ENCODE data around the gene EXOSC7.

EXOSC7 gene

GRCh38 chr3:45011756-45012508 lies 35.9 kb downstream of the EXOSC7 start:
- DNase-seq (ENCODE audit: low read depth, low spot score) = no peak
- H3K4me3 ChIP-seq (ENCODE audit: low read length) = no peak overlapping the region

GRCh38 chr3:45012577-45012976 lies 36.5 kb downstream of the EXOSC7 start:
- H3K4me3 ChIP-seq (ENCODE audit: low read length) = no peak overlapping the region
- DNase-seq (ENCODE audit: low read depth, low spot score) = no peak

- no peak overlapping the region for H3K4me3 ChIP-seq (ENCODE audit: low read length)
- no peak for DNase-seq (ENCODE audit: low read depth, low spot score)
These were observed 40.9 kb downstream of the EXOSC7 start for GRCh38 chr3:45016916-45017315.

- no peak overlapping the region for H3K4me3 ChIP-seq (ENCODE audit: low read length)
- DNase-seq (ENCODE audit: low read depth, low spot score) = no peak
These were observed 41.8 kb downstream of the EXOSC7 start for GRCh38 chr3:45017821-45018220.

GRCh38 chr3:45020534-45020933 lies 44.5 kb downstream of the EXOSC7 start:
- DNase-seq (ENCODE audit: low read depth, low spot score) = peak; percentile 78
- H3K4me3 ChIP-seq (ENCODE audit: low read length) = no peak overlapping the region

GRCh38 chr3:45021524-45022297 lies 45.7 kb downstream of the EXOSC7 start:
- H3K4me3 ChIP-seq (ENCODE audit: low read length) = no peak overlapping the region
- no peak for DNase-seq (ENCODE audit: low read depth, low spot score)

- H3K4me3 ChIP-seq (ENCODE audit: low read length) = no peak overlapping the region
- no peak for DNase-seq (ENCODE audit: low read depth, low spot score)
These were observed 47.6 kb downstream of the EXOSC7 start for GRCh38 chr3:45023675-45024074.

GRCh38 chr3:45024542-45025255 lies 48.7 kb downstream of the EXOSC7 start:
- H3K4me3 ChIP-seq (ENCODE audit: low read length) = no peak overlapping the region
- DNase-seq (ENCODE audit: low read depth, low spot score) = no peak

GRCh38 chr3:45026038-45026437 lies 50.0 kb downstream of the EXOSC7 start, which contains the start of gene CLEC3B:
Gene CLEC3B (plus strand): TSS chr3:45026303. CDS start chr3:45026363, 60 bp downstream.
- no peak within 1 kb of the TSS for H3K4me3 ChIP-seq (ENCODE audit: low read length)
- no peak for DNase-seq (ENCODE audit: low read depth, low spot score)

- no peak for DNase-seq (ENCODE audit: low read depth, low spot score)
- no peak overlapping the region for H3K4me3 ChIP-seq (ENCODE audit: low read length)
These were observed 50.9 kb downstream of the EXOSC7 start for GRCh38 chr3:45026957-45027356.

- H3K4me3 ChIP-seq (ENCODE audit: low read length) = no peak overlapping the region
- DNase-seq (ENCODE audit: low read depth, low spot score) = no peak
These were observed 51.4 kb downstream of the EXOSC7 start for GRCh38 chr3:45027441-45027840.

- DNase-seq (ENCODE audit: low read depth, low spot score) = no peak
These were observed 53.2 kb downstream of the EXOSC7 start for GRCh38 chr3:45029216-45029615.

GRCh38 chr3:45029661-45030060 lies 53.6 kb downstream of the EXOSC7 start:
- no peak overlapping the region for H3K4me3 ChIP-seq (ENCODE audit: low read length)
- DNase-seq (ENCODE audit: low read depth, low spot score) = no peak

More at GRCh38 chr3:45029216-45029615, 53.2 kb downstream of the EXOSC7 start:
- no peak overlapping the region for H3K4me3 ChIP-seq (ENCODE audit: low read length)

GRCh38 chr3:45031531-45031930 lies 55.5 kb downstream of the EXOSC7 start:
- DNase-seq (ENCODE audit: low read depth, low spot score) = no peak
- no peak overlapping the region for H3K4me3 ChIP-seq (ENCODE audit: low read length)

GRCh38 chr3:45032113-45032512 lies 56.1 kb downstream of the EXOSC7 start:
- no peak overlapping the region for H3K4me3 ChIP-seq (ENCODE audit: low read length)
- no peak for DNase-seq (ENCODE audit: low read depth, low spot score)

GRCh38 chr3:45033791-45034190 lies 57.7 kb downstream of the EXOSC7 start:
- H3K4me3 ChIP-seq (ENCODE audit: low read length) = no peak overlapping the region
- no peak for DNase-seq (ENCODE audit: low read depth, low spot score)

- DNase-seq (ENCODE audit: low read depth, low spot score) = peak; percentile 70
- H3K4me3 ChIP-seq (ENCODE audit: low read length) = no peak overlapping the region
These were observed 58.7 kb downstream of the EXOSC7 start for GRCh38 chr3:45034612-45035252.

- H3K4me3 ChIP-seq (ENCODE audit: low read length) = no peak overlapping the region
- DNase-seq (ENCODE audit: low read depth, low spot score) = no peak
These were observed 59.6 kb downstream of the EXOSC7 start for GRCh38 chr3:45035441-45036301.

Measured in Jurkat, Clone E6-1 (cell line).